Measurements from ENCODE around the gene PPP1R26.

PPP1R26 gene

GRCh38 chr9:135480071-135480939, 723 bp downstream of the PPP1R26 start:
- peaks cover 7% of the 10 kb centered on the region for H3K4me1 Mint-ChIP-seq (ENCODE audit: low read depth)
- H3K27me3 Mint-ChIP-seq = peaks cover 36% of the 10 kb centered on the region
- no peaks in the 10 kb centered on the region for H3K9me3 Mint-ChIP-seq (ENCODE audit: low read depth)
- H3K27ac Mint-ChIP-seq = no peak overlapping the region
- H3K36me3 Mint-ChIP-seq = no peaks in the 10 kb centered on the region
- H3K4me3 Mint-ChIP-seq = peak overlapping the region; percentile 30

GRCh38 chr9:135480940-135481310, 1.3 kb downstream of the PPP1R26 start:
- Mint-ChIP-seq H3K4me1 (ENCODE audit: low read depth) (peaks cover 7% of the 10 kb centered on the region), H3K9me3 (ENCODE audit: low read depth) (no peaks in the 10 kb centered on the region), H3K27me3 (peaks cover 33% of the 10 kb centered on the region), H3K4me3 (peak overlapping the region; percentile 30), H3K27ac (no peak overlapping the region), H3K36me3 (no peaks in the 10 kb centered on the region)

GRCh38 chr9:135482015-135482754, 2.6 kb downstream of the PPP1R26 start:
- Mint-ChIP-seq H3K27ac (no peak overlapping the region), H3K27me3 (peaks cover 30% of the 10 kb centered on the region), H3K36me3 (no peaks in the 10 kb centered on the region), H3K4me3 (peak overlapping the region; percentile 30), H3K4me1 (ENCODE audit: low read depth) (peaks cover 7% of the 10 kb centered on the region), H3K9me3 (ENCODE audit: low read depth) (no peaks in the 10 kb centered on the region)

- Mint-ChIP-seq H3K4me1 (ENCODE audit: low read depth) (peaks cover 5% of the 10 kb centered on the region), H3K27ac (no peak overlapping the region), H3K9me3 (ENCODE audit: low read depth) (no peaks in the 10 kb centered on the region), H3K27me3 (peaks cover 20% of the 10 kb centered on the region), H3K4me3 (no peak overlapping the region), H3K36me3 (no peaks in the 10 kb centered on the region)
Observed at GRCh38 chr9:135484460-135485277, 5.1 kb downstream of the PPP1R26 start.

- Mint-ChIP-seq H3K4me3 (no peak overlapping the region), H3K4me1 (ENCODE audit: low read depth) (peaks cover 5% of the 10 kb centered on the region), H3K9me3 (ENCODE audit: low read depth) (no peaks in the 10 kb centered on the region)
Observed at GRCh38 chr9:135485385-135485784, 5.8 kb downstream of the PPP1R26 start.

GRCh38 chr9:135485832-135486231, 6.2 kb downstream of the PPP1R26 start:
- no peak overlapping the region for H3K27ac Mint-ChIP-seq
- H3K4me1 Mint-ChIP-seq (ENCODE audit: low read depth) = peaks cover 5% of the 10 kb centered on the region
- no peaks in the 10 kb centered on the region for H3K36me3 Mint-ChIP-seq
- H3K27me3 Mint-ChIP-seq = peaks cover 20% of the 10 kb centered on the region
- H3K9me3 Mint-ChIP-seq (ENCODE audit: low read depth) = no peaks in the 10 kb centered on the region
- H3K4me3 Mint-ChIP-seq = no peak overlapping the region

More at GRCh38 chr9:135485385-135485784, 5.8 kb downstream of the PPP1R26 start:
- Mint-ChIP-seq H3K27ac (no peak overlapping the region), H3K27me3 (peaks cover 20% of the 10 kb centered on the region), H3K36me3 (no peaks in the 10 kb centered on the region)

- Mint-ChIP-seq H3K27me3 (peaks cover 19% of the 10 kb centered on the region), H3K4me3 (no peak overlapping the region), H3K9me3 (ENCODE audit: low read depth) (no peaks in the 10 kb centered on the region), H3K36me3 (no peaks in the 10 kb centered on the region), H3K27ac (no peak overlapping the region), H3K4me1 (ENCODE audit: low read depth) (peaks cover 5% of the 10 kb centered on the region)
Observed at GRCh38 chr9:135486267-135487065, 6.9 kb downstream of the PPP1R26 start.

GRCh38 chr9:135487281-135488012, 7.9 kb downstream of the PPP1R26 start:
- Mint-ChIP-seq H3K36me3 (no peaks in the 10 kb centered on the region), H3K27ac (no peak overlapping the region), H3K4me3 (no peak overlapping the region), H3K27me3 (peaks cover 10% of the 10 kb centered on the region), H3K9me3 (ENCODE audit: low read depth) (no peaks in the 10 kb centered on the region), H3K4me1 (ENCODE audit: low read depth) (no peaks in the 10 kb centered on the region)

GRCh38 chr9:135488013-135488330, 8.4 kb downstream of the PPP1R26 start:
- no peaks in the 10 kb centered on the region for H3K9me3 Mint-ChIP-seq (ENCODE audit: low read depth)
- no peak overlapping the region for H3K27ac Mint-ChIP-seq
- no peaks in the 10 kb centered on the region for H3K36me3 Mint-ChIP-seq
- H3K27me3 Mint-ChIP-seq = peaks cover 9% of the 10 kb centered on the region
- no peaks in the 10 kb centered on the region for H3K4me1 Mint-ChIP-seq (ENCODE audit: low read depth)
- no peak overlapping the region for H3K4me3 Mint-ChIP-seq

- peaks cover 5% of the 10 kb centered on the region for H3K27me3 Mint-ChIP-seq
- H3K9me3 Mint-ChIP-seq (ENCODE audit: low read depth) = no peaks in the 10 kb centered on the region
- H3K36me3 Mint-ChIP-seq = no peaks in the 10 kb centered on the region
- no peak overlapping the region for H3K27ac Mint-ChIP-seq
- no peaks in the 10 kb centered on the region for H3K4me1 Mint-ChIP-seq (ENCODE audit: low read depth)
- no peak overlapping the region for H3K4me3 Mint-ChIP-seq
Observed at GRCh38 chr9:135488527-135488926, 8.9 kb downstream of the PPP1R26 start.

- Mint-ChIP-seq H3K27me3 (peaks cover 1% of the 10 kb centered on the region), H3K36me3 (no peaks in the 10 kb centered on the region), H3K27ac (no peak overlapping the region), H3K4me1 (ENCODE audit: low read depth) (no peaks in the 10 kb centered on the region), H3K4me3 (no peak overlapping the region), H3K9me3 (ENCODE audit: low read depth) (no peaks in the 10 kb centered on the region)
Observed at GRCh38 chr9:135489188-135489906, 9.8 kb downstream of the PPP1R26 start.

GRCh38 chr9:135490166-135490870, 10.7 kb downstream of the PPP1R26 start:
- H3K27ac Mint-ChIP-seq = no peak overlapping the region
- H3K27me3 Mint-ChIP-seq = peaks cover 1% of the 10 kb centered on the region
- H3K9me3 Mint-ChIP-seq (ENCODE audit: low read depth) = no peaks in the 10 kb centered on the region
- H3K36me3 Mint-ChIP-seq = no peaks in the 10 kb centered on the region
- H3K4me1 Mint-ChIP-seq (ENCODE audit: low read depth) = no peaks in the 10 kb centered on the region
- no peak overlapping the region for H3K4me3 Mint-ChIP-seq

- Mint-ChIP-seq H3K27me3 (peaks cover 1% of the 10 kb centered on the region), H3K36me3 (no peaks in the 10 kb centered on the region), H3K4me1 (ENCODE audit: low read depth) (no peaks in the 10 kb centered on the region), H3K9me3 (ENCODE audit: low read depth) (no peaks in the 10 kb centered on the region), H3K4me3 (no peak overlapping the region), H3K27ac (no peak overlapping the region)
Observed at GRCh38 chr9:135490980-135491464, 11.4 kb downstream of the PPP1R26 start.

All from activated naive CD8-positive, alpha-beta T cell (primary cell).